OCI-LY7 (cell line): ENCODE measurements around the gene CDCP1.

Source experiments
- EZH2phosphoT487 ChIP-seq: fragments of 200-600 bp; sonication (generic); IDR thresholded peaks from 2 replicates; pipeline ENCODE4 v1.6.1; 2018; ENCODE audit warnings: low read depth, borderline replicate concordance, mild to moderate bottlenecking, mixed run types, antibody characterized with exemption, low read length, moderate library complexity, mixed read lengths
- TF ChIP-seq, protein P1 (sequence below): fragments of 200-600 bp; sonication (generic); conservative IDR thresholded peaks from 2 replicates; pipeline ENCODE4 v1.5.1; 2014; ENCODE audit warnings: mild to moderate bottlenecking, antibody characterized with exemption, low read length, moderate library complexity, mixed read lengths

DNA sequence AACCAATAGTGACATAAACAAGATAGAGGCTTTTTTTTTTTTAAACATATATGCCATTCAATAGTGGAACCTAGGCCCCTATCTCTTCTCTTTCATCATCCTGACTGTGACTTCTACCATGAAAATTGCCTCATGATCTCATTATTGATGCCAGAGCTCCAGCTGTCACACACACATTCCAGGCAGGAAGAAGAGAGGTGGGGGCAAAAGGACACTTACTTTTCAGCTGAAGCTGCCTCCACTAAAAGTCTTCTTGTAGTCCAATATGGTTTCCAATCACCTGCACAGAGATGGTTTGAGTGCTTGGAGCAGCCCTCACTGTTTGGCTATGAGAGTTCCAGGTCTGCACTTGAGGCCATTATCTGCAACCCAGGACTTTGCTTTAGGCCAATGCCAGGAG lies 75.1 kb downstream of the CDCP1 start:
- TF ChIP-seq, protein P1, sequence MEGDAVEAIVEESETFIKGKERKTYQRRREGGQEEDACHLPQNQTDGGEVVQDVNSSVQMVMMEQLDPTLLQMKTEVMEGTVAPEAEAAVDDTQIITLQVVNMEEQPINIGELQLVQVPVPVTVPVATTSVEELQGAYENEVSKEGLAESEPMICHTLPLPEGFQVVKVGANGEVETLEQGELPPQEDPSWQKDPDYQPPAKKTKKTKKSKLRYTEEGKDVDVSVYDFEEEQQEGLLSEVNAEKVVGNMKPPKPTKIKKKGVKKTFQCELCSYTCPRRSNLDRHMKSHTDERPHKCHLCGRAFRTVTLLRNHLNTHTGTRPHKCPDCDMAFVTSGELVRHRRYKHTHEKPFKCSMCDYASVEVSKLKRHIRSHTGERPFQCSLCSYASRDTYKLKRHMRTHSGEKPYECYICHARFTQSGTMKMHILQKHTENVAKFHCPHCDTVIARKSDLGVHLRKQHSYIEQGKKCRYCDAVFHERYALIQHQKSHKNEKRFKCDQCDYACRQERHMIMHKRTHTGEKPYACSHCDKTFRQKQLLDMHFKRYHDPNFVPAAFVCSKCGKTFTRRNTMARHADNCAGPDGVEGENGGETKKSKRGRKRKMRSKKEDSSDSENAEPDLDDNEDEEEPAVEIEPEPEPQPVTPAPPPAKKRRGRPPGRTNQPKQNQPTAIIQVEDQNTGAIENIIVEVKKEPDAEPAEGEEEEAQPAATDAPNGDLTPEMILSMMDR, result no peak
- TF ChIP-seq EZH2phosphoT487, result no peak
